IMR-90 (cell line): ENCODE data around the gene CDK10. TPM values are rescaled to one million over a fixed set of nuclear protein-coding genes. Genes with fewer than 3 reads are reported as not detected.

ENCODE experiments used
- ATAC-seq: fragments of 200-7000 bp; cut with Tn5 transposase; 2 replicates; pipeline ENCODE4 v1.9.1; 2020; ENCODE audit warnings: low read depth, mild to moderate bottlenecking, moderate library complexity
- BruUV-seq: library from RNA; stranded (reverse); fragments of 400-500 nt; replicated peaks from 2 replicates; lab custom pipeline; 2021; lab: Mats Ljungman, UMichigan
- CTCF ChIA-PET: fragments of 300-600 bp; formaldehyde crosslinking; extraction: SDS; loops from one replicate; lab custom pipeline; 2021; ENCODE audit warnings: antibody characterized with exemption; lab: Yijun Ruan, JAX
- POLR2A ChIA-PET: fragments of 300-600 bp; sonication (Branson Sonifier 250); formaldehyde crosslinking; loops from one replicate; lab custom pipeline; 2022; ENCODE audit warnings: antibody characterized with exemption; ENCODE audit not compliant: unreplicated experiment; lab: Charles Lee
- DNase-seq: peaks from one replicate; pipeline ENCODE4 v3.0.0; 2013
- H2AFZ ChIP-seq: replicated peaks from 2 replicates; pipeline ENCODE3; 2013; ENCODE audit warnings: low read length, mild to moderate bottlenecking; ENCODE audit not compliant: poor library complexity
- H2AK5ac ChIP-seq: 2 replicates; pipeline ENCODE4 v1.6.1; 2013; ENCODE audit warnings: low read depth, low read length, inconsistent platforms
- H2AK9ac ChIP-seq: replicated peaks from 2 replicates; pipeline ENCODE3; 2013; ENCODE audit warnings: mild to moderate bottlenecking, low read depth, low read length, moderate library complexity; ENCODE audit not compliant: poor library complexity
- H2BK120ac ChIP-seq: 2 replicates; pipeline ENCODE4 v1.6.1; 2013; ENCODE audit warnings: low read depth, low read length, inconsistent platforms
- H2BK15ac ChIP-seq: 3 replicates; pipeline ENCODE4 v1.6.1; 2013; ENCODE audit warnings: low read depth, low read length, inconsistent platforms
- H2BK20ac ChIP-seq: 2 replicates; pipeline ENCODE4 v1.6.1; 2013; ENCODE audit warnings: low read depth, mild to moderate bottlenecking, inconsistent platforms, low read length, moderate library complexity
- H2BK5ac ChIP-seq: 2 replicates; pipeline ENCODE4 v1.6.1; 2013; ENCODE audit warnings: mild to moderate bottlenecking, low read depth, low read length, inconsistent platforms; ENCODE audit not compliant: poor library complexity, severe bottlenecking
- H3K14ac ChIP-seq: replicated peaks from 2 replicates; pipeline ENCODE4 v1.6.1; 2013; ENCODE audit warnings: low read depth, low read length, inconsistent platforms
- H3K18ac ChIP-seq: 2 replicates; pipeline ENCODE4 v1.6.1; 2013; ENCODE audit warnings: low read depth, low read length, control low read depth
- H3K23ac ChIP-seq: 2 replicates; pipeline ENCODE4 v1.6.1; 2013; ENCODE audit warnings: low read depth, low read length, inconsistent platforms
- H3K27ac ChIP-seq: 2 replicates; pipeline ENCODE4 v1.5.1; 2013; ENCODE audit warnings: mild to moderate bottlenecking, control low read depth, low read length; ENCODE audit not compliant: insufficient read depth
- H3K27me3 ChIP-seq: 2 replicates; pipeline ENCODE4 v1.6.1; 2013; ENCODE audit warnings: low read length; ENCODE audit not compliant: control insufficient read depth, insufficient read depth
- H3K36me3 ChIP-seq: 2 replicates; pipeline ENCODE4 v1.6.1; 2013; ENCODE audit warnings: low read length, mixed read lengths; ENCODE audit not compliant: control insufficient read depth, insufficient read depth
- H3K4ac ChIP-seq: 2 replicates; pipeline ENCODE4 v1.6.1; 2013; ENCODE audit warnings: low read depth, low read length, inconsistent platforms
- H3K4me1 ChIP-seq: 2 replicates; pipeline ENCODE4 v1.6.1; 2013; ENCODE audit warnings: low read length, mixed read lengths; ENCODE audit not compliant: control insufficient read depth, insufficient read depth
- H3K4me2 ChIP-seq: 2 replicates; pipeline ENCODE4 v1.6.1; 2013; ENCODE audit warnings: low read depth, mild to moderate bottlenecking, control low read depth, low read length, moderate library complexity
- H3K4me3 ChIP-seq: 2 replicates; pipeline ENCODE4 v1.5.1; 2013; ENCODE audit warnings: low read depth, mild to moderate bottlenecking, control low read depth, low read length, moderate library complexity; ENCODE audit not compliant: insufficient read depth
- H3K56ac ChIP-seq: 2 replicates; pipeline ENCODE4 v1.6.1; 2013; ENCODE audit warnings: low read length, inconsistent platforms; ENCODE audit not compliant: insufficient read depth; ENCODE audit errors: extremely low read depth
- H3K79me1 ChIP-seq, 2 experiments: 2 replicates each; pipeline ENCODE4 v1.6.1; 2013; ENCODE audit warnings: low read length in 2 of 2, inconsistent platforms in 1 of 2, low read depth in 1 of 2
- H3K9ac ChIP-seq: 2 replicates; pipeline ENCODE4 v1.6.1; 2013; ENCODE audit warnings: low read depth, low read length, control low read depth
- H3K9me1 ChIP-seq: 2 replicates; pipeline ENCODE4 v1.6.1; 2013; ENCODE audit warnings: low read length, inconsistent platforms; ENCODE audit not compliant: insufficient read depth
- H3K9me3 ChIP-seq: 2 replicates; pipeline ENCODE4 v1.6.1; 2013; ENCODE audit warnings: low read length; ENCODE audit not compliant: control insufficient read depth, insufficient read depth
- H4K20me1 ChIP-seq: 2 replicates; pipeline ENCODE4 v1.6.1; 2013; ENCODE audit warnings: low read length, inconsistent platforms; ENCODE audit not compliant: insufficient read depth
- H4K5ac ChIP-seq: 2 replicates; pipeline ENCODE4 v1.6.1; 2013; ENCODE audit warnings: mild to moderate bottlenecking, low read depth, low read length, control low read depth
- H4K8ac ChIP-seq, 2 experiments: 2 replicates each; pipeline ENCODE4 v1.6.1; 2013; ENCODE audit warnings: low read depth in 2 of 2, low read length in 2 of 2, control low read depth in 1 of 2, inconsistent platforms in 1 of 2
- H4K91ac ChIP-seq: 2 replicates; pipeline ENCODE4 v1.6.1; 2013; ENCODE audit warnings: low read depth, low read length, inconsistent platforms; ENCODE audit not compliant: insufficient read depth
- CHD1 ChIP-seq: IDR thresholded peaks from 2 replicates; pipeline ENCODE4 v1.6.1; 2012; ENCODE audit warnings: low read depth, low read length, improper control_type of control experiment
- ELK1 ChIP-seq: fragments of 150-350 bp; IDR thresholded peaks from 2 replicates; pipeline ENCODE4 v1.6.1; 2016; ENCODE audit warnings: low read depth, mild to moderate bottlenecking, low read length, moderate library complexity, borderline replicate concordance
- FOS ChIP-seq: fragments of 150-350 bp; IDR thresholded peaks from 2 replicates; pipeline ENCODE4 v1.6.1; 2016; ENCODE audit warnings: low read depth, low read length
- MAZ ChIP-seq: IDR thresholded peaks from 2 replicates; pipeline ENCODE4 v1.6.1; 2012; ENCODE audit warnings: low read depth, mild to moderate bottlenecking, low read length, improper control_type of control experiment, moderate library complexity, borderline replicate concordance
- MXI1 ChIP-seq: IDR thresholded peaks from 2 replicates; pipeline ENCODE4 v1.6.1; 2012; ENCODE audit warnings: low read depth, mild to moderate bottlenecking, low read length, moderate library complexity, borderline replicate concordance
- POLR2A ChIP-seq: IDR thresholded peaks from 2 replicates; pipeline ENCODE4 v1.6.1; 2012; ENCODE audit warnings: mild to moderate bottlenecking, low read depth, low read length
- USF2 ChIP-seq: fragments of 150-350 bp; IDR thresholded peaks from 2 replicates; pipeline ENCODE4 v1.6.1; 2017; ENCODE audit warnings: mild to moderate bottlenecking, antibody characterized with exemption, low read length, low read depth
- WGBS, 2 experiments: methylation state at CpG; one replicate each; pipeline versions ENCODE4 v1.1.5 to v1.1.7; 2013; ENCODE audit warnings: missing lambda C conversion rate in 2 of 2; ENCODE audit not compliant: insufficient read length in 1 of 2; ENCODE audit errors: extremely low coverage in 2 of 2; 5-methylcytosine and 5-hydroxymethylcytosine counted together
- dilution Hi-C: fragments of 300-500 bp; cut with HindIII; formaldehyde crosslinking; loops from one replicate; pipeline ENCODE4 v1.14.3; 2018; ENCODE audit warnings: low sequenced_read_pairs; ENCODE audit not compliant: unreplicated experiment
- in situ Hi-C: fragments of 300-500 bp; cut with MboI; formaldehyde crosslinking; loops from 3 replicates; pipeline ENCODE4 v1.14.3; 2019; ENCODE audit warnings: low sequenced_read_pairs, inconsistent platforms, mixed read lengths
- intact Hi-C: fragments of 100-400 bp; cut with micrococcal nuclease; formaldehyde crosslinking; loops from 2 replicates; pipeline ENCODE4 v1.10.0; 2022
- polyA plus RNA-seq, 3 experiments: library from polyadenylated mRNA; depleted of rRNA; stranded (reverse); fragments of >200 nt; gene quantifications; 2 replicates each; pipeline ENCODE4 v1.2.3, GENCODE V29; 2012; ENCODE audit warnings: low replicate concordance in 1 of 3
- total RNA-seq: library from RNA; depleted of rRNA; stranded (reverse); fragments of >200 nt; gene quantifications from 2 replicates; pipeline ENCODE4 v1.2.3, GENCODE V29; 2012

CDK10 gene
- total and polyA plus RNA-seq, 2 of the 4 experiments (the other 2 are of a cell fraction) = 19.5 to 61.8 TPM

- Histone ChIP-seq H3K9me1 (0 out of 2 replicates have a peak, but pooled peaks cover 3% of the 10 kb centered on the region), H4K5ac (peak within 1 kb of the TSS; percentile 65), H3K4me1 (peaks cover 17% of the 10 kb centered on the region), H2BK5ac (peak within 1 kb of the TSS; percentile 94), H3K9me3 (no peaks in the 10 kb centered on the region), H3K4me3 (peak within 1 kb of the TSS; percentile 94), H3K4me2 (peak within 1 kb of the TSS; percentile 97), H3K79me1 (peaks cover 38 to 68% of the 10 kb centered on the region in 2 experiments), H3K9ac (peak within 1 kb of the TSS; percentile 87), H4K20me1 (peaks cover 33% of the 10 kb centered on the region), H3K14ac (peak within 1 kb of the TSS; percentile 12), H2BK20ac (no peak within 1 kb of the TSS), H3K36me3 (peaks cover 25% of the 10 kb centered on the region), H4K91ac (peak within 1 kb of the TSS; percentile 78), H4K8ac (peak within 1 kb of the TSS; percentile 75 to 98), H3K4ac (peak within 1 kb of the TSS; percentile 93), H3K27ac (peak within 1 kb of the TSS; percentile 94), H3K18ac (peak within 1 kb of the TSS; percentile 26; the same call in 1 of the 2 replicates), H2AK9ac (peak within 1 kb of the TSS; percentile 98), H2AK5ac (peak within 1 kb of the TSS; percentile 95), H2BK120ac (peak within 1 kb of the TSS; percentile 55; the same call in 1 of the 2 replicates), H3K27me3 (no peaks in the 10 kb centered on the region), H2AFZ (peak within 1 kb of the TSS; percentile 99), H3K23ac (peak within 1 kb of the TSS; percentile 35), H3K56ac (peak within 1 kb of the TSS; percentile 47), H2BK15ac (no peak within 1 kb of the TSS)
- intact Hi-C loops (loop anchor here (5.0 to 10.0 kb wide), 2 partner anchors 94 to 141 kb away; partner anchors contain the start of gene FANCA), in situ Hi-C loops (no loop called here), dilution Hi-C loops (no loop called here)
- peak; percentile 69 for DNase-seq
- 0% methylated on average over 29 of the region's 103 CpGs; no CpG with 5 or more reads in 1 of the 2 experiments for WGBS, 2 experiments
- POLR2A ChIA-PET = no interaction called here
- BruUV-seq = no TSS peak
- peak; percentile 74 for ATAC-seq
- TF ChIP-seq POLR2A (peak; percentile 67), MAZ (peak; percentile 96), FOS (no peak), USF2 (peak; percentile 32; the same call in 1 of the 2 replicates), MXI1 (peak; percentile 71; the same call in 1 of the 2 replicates), ELK1 (no peak), CHD1 (no peak)
- CTCF ChIA-PET = no interaction called here
Observed at GRCh38 chr16:89720813-89721545, 34.5 kb downstream of the CDK10 start, which contains the start of the genes VPS9D1 and ZNF276. Gene VPS9D1, minus strand, starts transcription at chr16:89720898. Its CDS starts 37 bp downstream, at chr16:89720861. Gene ZNF276, plus strand, starts transcription at chr16:89721537. Its CDS starts 104 bp downstream, at chr16:89721641.
